ENCODE measurements around the gene AXIN1. TPM values are rescaled to one million over a fixed set of nuclear protein-coding genes. Genes with fewer than 3 reads are reported as not detected.

AXIN1 gene
- total RNA-seq, 1 donor from 2014 or later, result 31.5 TPM

DNA sequence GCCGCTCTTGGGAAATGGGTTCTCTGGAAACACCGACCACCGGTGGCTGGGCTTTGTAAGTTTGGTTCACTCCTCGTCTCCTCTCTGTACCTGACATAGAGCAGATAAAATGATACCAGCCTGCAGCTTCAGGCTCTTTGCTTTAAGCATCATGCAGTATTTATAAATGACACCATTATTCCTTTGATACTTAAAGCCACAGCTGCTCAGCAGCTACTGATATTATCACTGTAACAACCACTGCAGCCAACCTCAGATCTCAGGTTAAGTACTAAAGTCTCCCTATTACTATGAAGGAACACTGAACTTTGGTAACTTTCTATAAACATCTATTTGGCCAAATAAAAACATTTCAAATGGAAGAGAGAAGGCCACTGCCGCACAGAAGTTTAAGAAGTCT, 34.9 kb downstream of the AXIN1 start:
- peaks cover 5% of the 10 kb centered on the region for H3K36me3 Mint-ChIP-seq (ENCODE audit: unreplicated experiment)

DNA sequence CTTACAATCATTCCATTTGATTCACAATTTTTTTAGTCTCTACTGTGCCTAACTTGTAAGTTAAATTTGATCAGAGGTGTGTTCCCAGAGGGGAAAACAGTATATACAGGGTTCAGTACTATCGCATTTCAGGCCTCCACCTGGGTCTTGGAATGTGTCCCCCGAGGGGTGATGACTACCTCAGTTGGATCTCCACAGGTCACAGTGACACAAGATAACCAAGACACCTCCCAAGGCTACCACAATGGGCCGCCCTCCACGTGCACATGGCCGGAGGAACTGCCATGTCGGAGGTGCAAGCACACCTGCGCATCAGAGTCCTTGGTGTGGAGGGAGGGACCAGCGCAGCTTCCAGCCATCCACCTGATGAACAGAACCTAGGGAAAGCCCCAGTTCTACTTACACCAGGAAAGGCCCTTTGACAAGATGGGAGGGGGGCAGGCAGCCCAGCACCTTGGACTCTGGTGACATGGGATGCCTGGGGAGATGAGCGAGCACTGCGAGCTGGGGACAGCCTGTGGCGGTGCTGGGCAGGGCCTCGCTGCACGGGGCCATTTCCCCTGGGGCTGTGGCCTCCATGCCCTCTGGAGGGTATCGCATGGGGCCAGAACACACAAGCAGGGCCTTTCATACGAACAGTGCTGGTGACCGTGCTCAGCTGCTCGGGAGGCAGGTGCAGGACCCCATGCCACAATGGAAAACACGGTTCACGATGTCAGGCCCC, 35.6 kb downstream of the AXIN1 start:
- Mint-ChIP-seq H3K27me3 (ENCODE audit: unreplicated experiment) (no peaks in the 10 kb centered on the region), H3K4me3 (ENCODE audit: unreplicated experiment) (no peak overlapping the region), H3K4me1 (ENCODE audit: unreplicated experiment) (peaks cover 1% of the 10 kb centered on the region), H3K36me3 (ENCODE audit: unreplicated experiment) (peaks cover 10% of the 10 kb centered on the region), H3K27ac (ENCODE audit: unreplicated experiment) (no peak overlapping the region), H3K9me3 (ENCODE audit: unreplicated experiment) (no peaks in the 10 kb centered on the region)
- DNase-seq (ENCODE audit: extremely low spot score, unreplicated experiment), result no peak
- TF ChIP-seq, protein P1, sequence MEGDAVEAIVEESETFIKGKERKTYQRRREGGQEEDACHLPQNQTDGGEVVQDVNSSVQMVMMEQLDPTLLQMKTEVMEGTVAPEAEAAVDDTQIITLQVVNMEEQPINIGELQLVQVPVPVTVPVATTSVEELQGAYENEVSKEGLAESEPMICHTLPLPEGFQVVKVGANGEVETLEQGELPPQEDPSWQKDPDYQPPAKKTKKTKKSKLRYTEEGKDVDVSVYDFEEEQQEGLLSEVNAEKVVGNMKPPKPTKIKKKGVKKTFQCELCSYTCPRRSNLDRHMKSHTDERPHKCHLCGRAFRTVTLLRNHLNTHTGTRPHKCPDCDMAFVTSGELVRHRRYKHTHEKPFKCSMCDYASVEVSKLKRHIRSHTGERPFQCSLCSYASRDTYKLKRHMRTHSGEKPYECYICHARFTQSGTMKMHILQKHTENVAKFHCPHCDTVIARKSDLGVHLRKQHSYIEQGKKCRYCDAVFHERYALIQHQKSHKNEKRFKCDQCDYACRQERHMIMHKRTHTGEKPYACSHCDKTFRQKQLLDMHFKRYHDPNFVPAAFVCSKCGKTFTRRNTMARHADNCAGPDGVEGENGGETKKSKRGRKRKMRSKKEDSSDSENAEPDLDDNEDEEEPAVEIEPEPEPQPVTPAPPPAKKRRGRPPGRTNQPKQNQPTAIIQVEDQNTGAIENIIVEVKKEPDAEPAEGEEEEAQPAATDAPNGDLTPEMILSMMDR (IDR thresholded peaks at IDR 0.05), result no peak

More for the DNA sequence above, 34.9 kb downstream of the AXIN1 start:
- no peaks in the 10 kb centered on the region for H3K9me3 Mint-ChIP-seq (ENCODE audit: unreplicated experiment)
- TF ChIP-seq, protein P1 (IDR thresholded peaks at IDR 0.05), result no peak
- no peak overlapping the region for H3K4me3 Mint-ChIP-seq (ENCODE audit: unreplicated experiment)
- no peak for DNase-seq (ENCODE audit: extremely low spot score, unreplicated experiment)
- H3K27me3 Mint-ChIP-seq (ENCODE audit: unreplicated experiment), result no peaks in the 10 kb centered on the region
- H3K4me1 Mint-ChIP-seq (ENCODE audit: unreplicated experiment), result peaks cover 1% of the 10 kb centered on the region
- H3K27ac Mint-ChIP-seq (ENCODE audit: unreplicated experiment), result no peak overlapping the region

GRCh38 chr16:314795-315299, 37.7 kb downstream of the AXIN1 start:
- TF ChIP-seq, protein P1 (IDR thresholded peaks at IDR 0.05), result no peak
- DNase-seq (ENCODE audit: extremely low spot score, unreplicated experiment), result no peak
- no peaks in the 10 kb centered on the region for H3K9me3 Mint-ChIP-seq (ENCODE audit: unreplicated experiment)
- H3K27ac Mint-ChIP-seq (ENCODE audit: unreplicated experiment), result no peak overlapping the region
- H3K4me3 Mint-ChIP-seq (ENCODE audit: unreplicated experiment), result no peak overlapping the region
- H3K4me1 Mint-ChIP-seq (ENCODE audit: unreplicated experiment), result peaks cover 1% of the 10 kb centered on the region
- peaks cover 12% of the 10 kb centered on the region for H3K36me3 Mint-ChIP-seq (ENCODE audit: unreplicated experiment)
- H3K27me3 Mint-ChIP-seq (ENCODE audit: unreplicated experiment), result no peaks in the 10 kb centered on the region

DNA sequence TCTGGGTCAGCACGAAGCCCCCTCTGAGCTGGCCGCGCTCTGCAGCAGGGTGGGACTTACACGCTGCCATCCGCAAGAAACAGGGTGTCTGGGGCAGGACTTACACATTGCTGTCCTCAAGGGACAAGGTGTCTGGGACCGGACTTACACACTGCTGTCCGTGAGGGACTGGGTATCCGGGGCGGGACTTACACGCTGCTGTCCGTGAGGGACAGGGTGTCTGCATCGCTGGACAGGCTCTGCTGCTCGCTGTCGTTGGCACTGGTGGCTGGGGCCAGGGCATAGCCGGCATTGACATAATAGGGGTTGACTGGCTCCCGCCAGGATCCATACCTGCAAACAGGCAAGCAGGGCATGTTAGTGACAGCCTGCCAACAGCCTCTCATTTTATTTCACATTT, 38.2 kb downstream of the AXIN1 start:
- no peak overlapping the region for H3K4me3 Mint-ChIP-seq (ENCODE audit: unreplicated experiment)
- peaks cover 1% of the 10 kb centered on the region for H3K4me1 Mint-ChIP-seq (ENCODE audit: unreplicated experiment)
- no peak overlapping the region for H3K27ac Mint-ChIP-seq (ENCODE audit: unreplicated experiment)
- TF ChIP-seq, protein P1 (IDR thresholded peaks at IDR 0.05), result no peak
- no peaks in the 10 kb centered on the region for H3K9me3 Mint-ChIP-seq (ENCODE audit: unreplicated experiment)
- peaks cover 12% of the 10 kb centered on the region for H3K36me3 Mint-ChIP-seq (ENCODE audit: unreplicated experiment)
- no peak for DNase-seq (ENCODE audit: extremely low spot score, unreplicated experiment)
- H3K27me3 Mint-ChIP-seq (ENCODE audit: unreplicated experiment), result no peaks in the 10 kb centered on the region

- TF ChIP-seq, protein P1 (IDR thresholded peaks at IDR 0.05), result no peak
- H3K27me3 Mint-ChIP-seq (ENCODE audit: unreplicated experiment), result no peaks in the 10 kb centered on the region
- H3K4me1 Mint-ChIP-seq (ENCODE audit: unreplicated experiment), result no peaks in the 10 kb centered on the region
- peaks cover 15% of the 10 kb centered on the region for H3K36me3 Mint-ChIP-seq (ENCODE audit: unreplicated experiment)
- H3K9me3 Mint-ChIP-seq (ENCODE audit: unreplicated experiment), result no peaks in the 10 kb centered on the region
- no peak overlapping the region for H3K27ac Mint-ChIP-seq (ENCODE audit: unreplicated experiment)
- H3K4me3 Mint-ChIP-seq (ENCODE audit: unreplicated experiment), result no peak overlapping the region
- no peak for DNase-seq (ENCODE audit: extremely low spot score, unreplicated experiment)
These were observed 40.8 kb downstream of the AXIN1 start for GRCh38 chr16:311725-312124.
